NCI-H526 (cell line): ENCODE measurements around the gene KIF5A.

Experiments used
- DNase-seq, 2 experiments: peaks; one replicate each; lab custom pipeline; 2025; lab: John Stamatoyannopoulos, UW

Gene KIF5A

GRCh38 chr12:57632073-57632957, 82.5 kb downstream of the KIF5A start:
- peak in 1 of 2 experiments; percentile 61 for DNase-seq

- DNase-seq = peak; percentile 35 to 90
Measured at GRCh38 chr12:57632958-57633840, 83.4 kb downstream of the KIF5A start, which contains the start of gene B4GALNT1. Gene B4GALNT1, minus strand, starts transcription at chr12:57633201. Its CDS starts 1,069 bp downstream, at chr12:57632132.
